Measurements from ENCODE around the gene DIAPH1.

The DIAPH1 gene

DNA sequence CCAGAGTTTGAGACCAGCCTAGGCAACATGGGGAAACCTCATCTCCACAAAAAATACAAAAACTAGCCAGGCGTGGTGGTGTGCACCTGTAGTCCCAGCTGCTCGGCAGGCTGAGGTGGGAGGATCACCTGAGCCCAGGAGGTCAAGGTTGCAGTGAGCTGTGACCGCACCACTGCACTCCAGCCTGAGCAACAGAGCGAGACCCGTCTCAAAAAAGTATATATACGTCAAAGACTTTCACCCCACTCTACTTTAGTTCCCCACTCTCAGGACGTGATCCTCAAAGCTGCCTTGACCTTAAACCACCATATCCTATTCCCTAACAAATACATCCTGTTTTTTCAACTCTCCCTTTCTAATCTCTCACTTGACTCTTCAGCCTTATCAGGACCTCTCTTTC lies 88.9 kb downstream of the DIAPH1 start:
- peak overlapping the region in 9 of 21 experiments; percentile 25 to 81 (median 73) for H3K27ac ChIP-seq
- H3K4me3 ChIP-seq, result no peak overlapping the region

DNA sequence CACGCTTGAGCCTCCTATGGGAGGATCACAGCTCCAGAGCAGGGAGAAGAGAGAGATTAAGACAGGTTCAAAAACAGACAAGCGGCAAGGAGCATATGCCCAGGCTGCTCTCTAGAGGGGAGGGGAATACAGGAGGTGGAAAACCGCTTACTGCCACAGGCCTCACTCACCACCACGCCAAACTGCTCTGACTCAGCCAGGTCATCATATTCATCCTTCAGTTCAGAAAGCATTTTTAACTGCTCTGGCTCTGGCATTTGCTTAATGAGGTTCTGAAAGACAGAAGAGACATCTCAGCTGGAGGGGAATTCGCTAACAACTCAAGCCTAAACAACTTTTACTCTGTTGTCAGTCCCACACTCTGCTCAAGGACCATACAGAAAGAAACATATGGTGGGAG lies 89.8 kb downstream of the DIAPH1 start:
- H3K4me3 ChIP-seq, result no peak overlapping the region
- H3K27ac ChIP-seq, result peak overlapping the region in 15 of 21 experiments; percentile 15 to 81 (median 53)

DNA sequence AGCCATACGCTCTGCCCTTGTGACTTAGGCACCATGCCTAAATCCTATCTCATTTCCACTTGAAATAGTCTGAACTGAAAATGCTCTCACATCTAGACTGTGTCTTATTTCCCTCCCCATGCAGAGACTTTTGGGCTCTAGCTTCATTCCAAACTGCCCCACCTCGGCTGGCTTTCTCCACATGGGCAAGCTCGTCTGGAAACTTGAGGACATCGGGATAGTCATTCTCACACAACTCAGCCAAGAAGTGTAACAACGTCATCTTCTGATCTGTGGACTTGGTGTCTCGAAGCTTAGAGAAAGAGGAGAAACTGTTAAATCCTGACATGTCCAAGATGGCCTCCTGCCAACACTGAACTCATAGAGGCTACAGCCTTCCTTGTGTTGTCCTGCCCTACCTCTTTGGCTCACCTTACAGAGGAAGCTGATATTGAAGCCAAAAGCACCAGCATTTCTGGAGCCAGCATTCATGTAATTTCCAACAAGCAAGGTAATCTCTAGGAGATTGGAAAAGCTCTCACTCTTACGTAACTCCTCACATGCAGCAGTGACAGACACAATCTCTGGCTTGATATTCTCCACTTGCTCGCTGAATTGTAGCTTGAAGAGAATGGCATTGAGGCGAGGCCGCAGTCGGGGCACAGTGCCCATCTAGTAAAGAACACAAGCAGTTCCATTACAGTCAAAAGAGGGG lies 90.4 kb downstream of the DIAPH1 start:
- H3K4me3 ChIP-seq, result no peak overlapping the region
- H3K27ac ChIP-seq, result peak overlapping the region in 15 of 21 experiments; percentile 15 to 81 (median 53)

DNA sequence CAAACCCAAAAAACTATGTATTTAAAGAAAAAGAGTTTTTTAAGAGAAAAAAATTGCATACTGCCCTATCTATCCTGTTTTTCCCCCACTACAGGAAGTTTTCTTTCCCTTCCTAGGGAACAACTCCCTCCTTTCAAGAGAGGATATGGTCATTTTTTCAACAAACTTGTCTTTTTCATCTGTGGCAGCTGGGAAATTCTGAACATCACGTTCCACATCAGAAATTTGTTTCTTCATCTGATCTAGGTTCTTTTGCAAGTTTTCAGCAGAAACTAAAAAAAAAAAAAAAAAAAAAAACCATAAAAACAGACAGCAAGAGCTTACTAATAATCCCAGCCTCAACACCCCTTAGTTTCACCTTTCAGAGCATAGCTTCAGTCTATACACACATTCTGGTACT lies 91.4 kb downstream of the DIAPH1 start:
- Histone ChIP-seq H3K4me3 (no peak overlapping the region), H3K27ac (peak overlapping the region in 4 of 21 experiments; percentile 73 to 81 (median 78))

GRCh38 chr5:141525653-141526052 lies 93.1 kb downstream of the DIAPH1 start:
- peak overlapping the region in 18 of 21 experiments; percentile 11 to 84 (median 66) for H3K27ac ChIP-seq
- H3K4me3 ChIP-seq, result no peak overlapping the region

- Histone ChIP-seq H3K4me3 (no peak overlapping the region), H3K27ac (peak overlapping the region in 19 of 21 experiments; percentile 3 to 84 (median 63))
These were observed 93.9 kb downstream of the DIAPH1 start for GRCh38 chr5:141524604-141525597.

GRCh38 chr5:141523991-141524390 lies 94.8 kb downstream of the DIAPH1 start:
- no peak overlapping the region for H3K4me3 ChIP-seq
- H3K27ac ChIP-seq, result peak overlapping the region in 8 of 21 experiments; percentile 0 to 80 (median 45)

GRCh38 chr5:141522301-141522700 lies 96.5 kb downstream of the DIAPH1 start:
- no peak overlapping the region for H3K4me3 ChIP-seq
- H3K27ac ChIP-seq, result peak overlapping the region in 19 of 21 experiments; percentile 48 to 87 (median 77)

DNA sequence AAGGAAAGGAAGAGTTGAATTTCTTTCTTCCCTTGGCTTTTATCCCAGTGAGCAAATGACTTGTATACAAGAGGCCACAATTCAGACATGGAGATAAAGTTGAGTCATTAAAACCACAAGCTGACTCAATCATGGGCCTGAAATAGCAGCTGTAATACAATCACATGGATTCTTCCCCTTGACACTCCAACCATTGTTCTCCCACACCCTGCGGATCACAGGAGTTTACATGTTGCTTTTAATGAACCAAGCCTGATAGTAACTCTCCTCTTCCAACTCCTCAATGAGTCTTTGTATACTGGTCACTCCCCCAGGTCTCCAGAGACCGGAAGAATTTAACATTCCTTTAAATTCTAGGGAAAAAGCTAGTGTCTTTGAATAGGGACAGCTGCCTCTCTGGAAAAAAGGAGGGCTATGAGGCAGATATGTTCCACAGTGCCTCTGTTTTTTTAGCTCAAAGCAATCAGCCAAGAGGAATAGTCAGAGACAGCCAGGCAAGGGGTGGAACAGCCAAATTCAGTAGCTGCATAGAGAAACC lies 97.5 kb downstream of the DIAPH1 start:
- H3K27ac ChIP-seq, result peak overlapping the region in 20 of 21 experiments; percentile 48 to 87 (median 78)
- H3K4me3 ChIP-seq, result no peak overlapping the region

GRCh38 chr5:141519605-141520565 lies 98.9 kb downstream of the DIAPH1 start:
- Histone ChIP-seq H3K27ac (peak overlapping the region in 20 of 21 experiments; percentile 4 to 87 (median 76)), H3K4me3 (no peak overlapping the region)

DNA sequence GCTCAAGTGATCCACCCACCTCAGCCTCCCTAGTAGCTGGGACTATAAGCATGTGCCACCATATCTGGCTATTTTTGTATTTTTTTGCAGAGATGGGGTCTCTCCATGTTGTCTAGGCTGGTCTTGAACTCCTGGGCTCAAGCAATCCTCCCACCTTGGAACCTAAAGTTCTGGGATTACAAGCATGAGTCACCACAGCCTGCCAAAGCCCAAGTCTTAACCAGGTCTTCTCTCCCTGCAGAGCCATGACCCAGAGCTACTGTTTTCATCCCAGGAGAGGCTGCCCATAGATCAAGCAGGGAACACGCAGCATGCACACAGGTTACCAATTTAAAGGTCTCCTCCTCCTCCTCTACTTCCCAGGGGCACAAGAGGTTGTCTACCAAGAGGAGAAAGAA lies 100.2 kb downstream of the DIAPH1 start:
- Histone ChIP-seq H3K27ac (peak overlapping the region in 2 of 21 experiments; percentile 11 to 38), H3K4me3 (no peak overlapping the region)

GRCh38 chr5:141517880-141518617 lies 100.8 kb downstream of the DIAPH1 start:
- Histone ChIP-seq H3K27ac (peak overlapping the region in 6 of 21 experiments; percentile 14 to 90 (median 42)), H3K4me3 (no peak overlapping the region)

- Histone ChIP-seq H3K4me3 (no peak overlapping the region), H3K27ac (peak overlapping the region in 9 of 21 experiments; percentile 14 to 93 (median 52))
These were observed 101.5 kb downstream of the DIAPH1 start for GRCh38 chr5:141517312-141517711.

- peak overlapping the region in 17 of 21 experiments; percentile 12 to 93 (median 87) for H3K27ac ChIP-seq
- H3K4me3 ChIP-seq, result no peak overlapping the region
These were observed 102.2 kb downstream of the DIAPH1 start for GRCh38 chr5:141516672-141517025.

- Histone ChIP-seq H3K27ac (peak overlapping the region in 17 of 21 experiments; percentile 12 to 93 (median 87)), H3K4me3 (no peak overlapping the region)
These were observed 102.7 kb downstream of the DIAPH1 start for GRCh38 chr5:141515946-141516671.

DNA sequence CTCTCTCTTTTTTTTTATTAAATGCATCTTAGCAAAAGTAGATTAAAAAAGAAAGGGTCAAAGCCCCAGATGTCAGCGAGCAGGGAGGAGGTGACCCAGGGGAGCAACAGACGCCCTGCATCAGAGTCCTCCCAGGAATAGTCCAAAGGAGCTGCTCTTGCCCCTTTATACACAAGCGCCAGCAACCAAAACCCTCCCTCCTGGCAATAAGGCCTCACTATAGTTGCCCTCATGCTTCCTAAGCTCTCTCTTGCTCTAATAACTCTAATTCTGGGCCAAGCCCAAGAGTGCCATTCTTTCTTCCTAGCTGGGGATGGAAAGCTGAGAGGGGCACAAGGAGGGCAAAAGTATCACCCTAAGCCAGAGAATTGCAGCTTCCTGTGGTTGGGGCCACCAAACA lies 103.7 kb downstream of the DIAPH1 start:
- H3K27ac ChIP-seq, result peak overlapping the region in 17 of 21 experiments; percentile 84 to 93 (median 89)
- H3K4me3 ChIP-seq, result no peak overlapping the region

- Histone ChIP-seq H3K4me3 (peak overlapping the region in 1 of 7 experiments; percentile 53), H3K27ac (peak overlapping the region in 20 of 21 experiments; percentile 75 to 93 (median 88))
These were observed 104.3 kb downstream of the DIAPH1 start for GRCh38 chr5:141514330-141515133.

Measured in skin epidermis (tissue), 12 donors.